GM12892 (cell line): ENCODE measurements around the gene GSTA2.

Source experiments
- DNase-seq: peaks from one replicate; pipeline ENCODE4 v3.0.0; 2011; ENCODE audit not compliant: insufficient read length
- FAIRE-seq: peaks from 2 replicates; lab custom pipeline; 2011; peaks lifted over from hg19 to GRCh38; lab: Jason Lieb, UNC
- POLR2A ChIP-seq: IDR thresholded peaks from 2 replicates; pipeline ENCODE4 v1.6.1; 2011; ENCODE audit warnings: low read depth, low read length, control low read depth
- POLR2AphosphoS5 ChIP-seq: IDR thresholded peaks from 2 replicates; pipeline ENCODE4 v1.6.1; 2011; ENCODE audit warnings: low read depth, low read length, control low read depth
- TAF1 ChIP-seq: IDR thresholded peaks from 2 replicates; pipeline ENCODE4 v1.6.1; 2011; ENCODE audit warnings: low read depth, mild to moderate bottlenecking, control low read depth, low read length, borderline replicate concordance

GSTA2 gene

GRCh38 chr6:52746213-52746612 lies 17.1 kb downstream of the GSTA2 start:
- DNase-seq (no peak), FAIRE-seq (no peak)
- TF ChIP-seq POLR2AphosphoS5 (no peak), POLR2A (no peak), TAF1 (no peak)

DNA sequence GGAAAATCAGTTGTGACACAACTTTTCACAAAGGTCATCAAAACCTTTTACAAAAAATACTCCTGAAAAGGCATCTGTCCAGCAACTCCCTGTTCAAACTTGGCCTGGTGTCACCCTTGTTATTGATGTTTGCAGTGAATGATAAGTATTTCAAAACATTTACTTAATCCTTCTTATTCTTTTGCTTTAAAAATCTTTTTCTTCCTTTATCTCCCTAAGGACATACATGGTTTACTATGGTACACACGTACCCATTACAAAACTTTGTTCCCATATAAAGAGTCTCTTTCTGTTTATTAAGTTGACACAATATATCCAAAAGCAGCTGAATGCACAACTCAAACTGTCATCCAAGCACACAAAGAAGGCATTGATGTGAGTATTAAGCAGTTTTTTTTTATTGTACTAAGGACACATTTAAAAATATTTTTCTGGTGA lies 17.5 kb downstream of the GSTA2 start:
- DNase-seq (no peak), FAIRE-seq (no peak)
- TF ChIP-seq TAF1 = no peak
- TF ChIP-seq POLR2AphosphoS5 = no peak
- TF ChIP-seq POLR2A = no peak

- TF ChIP-seq TAF1 (no peak), POLR2A (no peak), POLR2AphosphoS5 (no peak)
- FAIRE-seq (no peak), DNase-seq (no peak)
Observed at GRCh38 chr6:52741872-52742271, 21.4 kb downstream of the GSTA2 start.

GRCh38 chr6:52739627-52740026 lies 23.6 kb downstream of the GSTA2 start:
- TF ChIP-seq POLR2A = no peak
- TF ChIP-seq TAF1 = no peak
- TF ChIP-seq POLR2AphosphoS5 = no peak
- FAIRE-seq = no peak
- DNase-seq = no peak

GRCh38 chr6:52739134-52739533 lies 24.1 kb downstream of the GSTA2 start:
- no peak for FAIRE-seq
- DNase-seq = no peak
- TF ChIP-seq POLR2AphosphoS5 (no peak), POLR2A (no peak), TAF1 (no peak)

DNA sequence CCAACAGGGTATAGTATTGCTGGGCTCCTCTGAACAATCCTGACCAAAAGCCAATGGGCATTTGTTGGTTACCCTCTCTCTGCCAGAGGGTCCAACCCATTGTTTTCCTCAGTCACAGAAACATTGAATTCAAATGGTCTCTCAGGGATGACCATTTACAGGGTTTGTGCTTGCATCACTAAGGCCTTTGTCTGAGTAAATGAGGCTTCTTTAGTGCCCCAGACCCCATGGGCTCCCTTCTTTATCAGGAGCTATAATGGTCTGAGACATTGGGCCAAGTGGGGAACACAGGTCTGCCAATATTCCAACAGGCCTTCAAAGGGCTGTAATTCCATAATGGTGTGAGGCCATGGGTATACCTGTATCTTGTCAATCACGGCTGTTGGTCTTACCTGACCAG lies 27.1 kb downstream of the GSTA2 start:
- FAIRE-seq (no peak), DNase-seq (no peak)
- TF ChIP-seq TAF1 (no peak), POLR2AphosphoS5 (no peak), POLR2A (no peak)

DNA sequence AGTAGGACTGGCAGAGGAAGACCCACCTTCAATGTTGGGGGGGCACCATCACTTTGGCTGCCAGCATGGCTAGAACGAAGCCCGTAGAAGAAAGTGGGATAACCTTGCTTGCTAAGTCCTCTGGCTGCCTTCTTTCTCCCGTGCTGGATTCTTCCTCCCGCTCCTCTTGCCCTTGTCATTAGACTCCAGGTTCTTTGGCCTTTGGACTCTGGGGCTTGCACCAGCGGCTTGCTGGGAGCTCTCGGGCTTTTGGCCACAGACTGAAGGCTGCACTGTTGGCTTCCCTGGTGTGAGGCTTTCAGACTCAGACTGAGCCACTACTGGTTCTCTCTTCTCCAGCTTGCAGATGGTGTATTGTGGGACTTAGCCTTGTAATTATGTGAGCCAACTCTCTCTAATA lies 28.2 kb downstream of the GSTA2 start:
- DNase-seq (no peak), FAIRE-seq (no peak)
- no peak for TF ChIP-seq TAF1
- no peak for TF ChIP-seq POLR2AphosphoS5
- no peak for TF ChIP-seq POLR2A

DNA sequence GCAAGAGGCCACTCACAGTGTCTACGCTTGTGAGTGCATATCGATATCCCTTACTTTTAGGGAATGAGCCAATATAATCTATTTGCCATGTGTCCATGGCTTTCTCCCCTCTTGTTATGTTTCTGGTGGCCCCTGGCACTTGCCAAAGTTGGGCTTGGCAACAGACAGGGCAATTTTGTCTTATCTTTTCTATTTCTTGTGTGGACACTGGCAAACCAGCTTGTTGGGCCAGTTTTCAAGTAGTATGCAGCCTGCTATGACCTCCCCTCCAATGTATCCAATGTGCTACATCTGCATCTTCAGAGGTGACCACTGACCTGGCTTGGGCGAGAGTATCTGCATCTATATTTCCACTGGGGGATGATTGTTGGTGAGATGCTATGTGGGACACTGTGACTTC lies 29.2 kb downstream of the GSTA2 start:
- FAIRE-seq = no peak
- TF ChIP-seq POLR2AphosphoS5 = no peak
- TF ChIP-seq TAF1 = no peak
- no peak for TF ChIP-seq POLR2A
- no peak for DNase-seq

GRCh38 chr6:52733172-52733571 lies 30.1 kb downstream of the GSTA2 start:
- no peak for DNase-seq
- TF ChIP-seq POLR2A = no peak
- TF ChIP-seq POLR2AphosphoS5 = no peak
- TF ChIP-seq TAF1 = no peak
- no peak for FAIRE-seq

- DNase-seq = no peak
- no peak for TF ChIP-seq POLR2AphosphoS5
- no peak for TF ChIP-seq POLR2A
- no peak for FAIRE-seq
Observed at GRCh38 chr6:52731719-52732118, 31.6 kb downstream of the GSTA2 start.

DNA sequence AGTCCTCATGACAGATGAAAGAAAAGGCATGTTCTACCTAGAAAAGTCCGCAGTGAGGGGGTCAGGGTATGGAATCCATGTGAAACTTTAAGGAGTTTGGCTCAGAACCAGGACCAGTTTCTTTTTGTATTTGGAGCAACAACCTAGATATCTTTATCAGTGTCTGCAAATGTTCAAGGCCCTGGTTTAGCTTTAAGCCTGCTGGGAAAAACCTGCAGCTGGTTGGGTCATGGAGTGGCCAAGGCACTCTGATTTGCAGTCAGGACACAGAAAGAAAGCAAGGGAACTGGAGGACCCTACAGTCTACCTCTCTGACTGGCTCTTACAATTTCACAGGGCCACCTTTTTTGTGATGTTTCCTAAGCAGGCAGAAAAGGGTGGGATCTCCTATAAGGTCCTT lies 33.7 kb downstream of the GSTA2 start:
- no peak for DNase-seq
- no peak for FAIRE-seq
- no peak for TF ChIP-seq POLR2A
- TF ChIP-seq TAF1 = no peak
- no peak for TF ChIP-seq POLR2AphosphoS5

- no peak for TF ChIP-seq POLR2A
- no peak for TF ChIP-seq TAF1
- no peak for TF ChIP-seq POLR2AphosphoS5
- DNase-seq (no peak), FAIRE-seq (no peak)
Observed at GRCh38 chr6:52728394-52728793, 34.9 kb downstream of the GSTA2 start.

- DNase-seq (no peak), FAIRE-seq (no peak)
- no peak for TF ChIP-seq TAF1
- no peak for TF ChIP-seq POLR2A
- no peak for TF ChIP-seq POLR2AphosphoS5
Observed at GRCh38 chr6:52727908-52728307, 35.4 kb downstream of the GSTA2 start.
